GM18907 (cell line): ENCODE measurements around the gene RPL13.

Source experiments
- ATAC-seq: cut with Tn5 transposase; IDR thresholded peaks from one replicate; pipeline ENCODE4 v1.9.1; 2021; ENCODE audit warnings: mild to moderate bottlenecking, moderate library complexity; ENCODE audit not compliant: unreplicated experiment

The RPL13 gene

GRCh38 chr16:89560378-89561141 is at the start of gene RPL13:
Gene RPL13, plus strand, starts transcription at chr16:89560682. Its CDS starts 278 bp downstream, at chr16:89560960.
- ATAC-seq, result peak; percentile 87

- ATAC-seq, result no peak
Observed at GRCh38 chr16:89511374-89511773, 49.1 kb upstream of the RPL13 start.

GRCh38 chr16:89512453-89512852 is 48.0 kb upstream of the RPL13 start:
- ATAC-seq, result no peak

GRCh38 chr16:89517128-89517527 is 43.4 kb upstream of the RPL13 start:
- ATAC-seq, result no peak

- ATAC-seq, result no peak
Observed at GRCh38 chr16:89519881-89520280, 40.6 kb upstream of the RPL13 start.

GRCh38 chr16:89522287-89522686 is 38.2 kb upstream of the RPL13 start:
- no peak for ATAC-seq

- no peak for ATAC-seq
Observed at GRCh38 chr16:89523680-89524344, 36.7 kb upstream of the RPL13 start.

GRCh38 chr16:89525146-89525913 is 35.2 kb upstream of the RPL13 start:
- no peak for ATAC-seq

GRCh38 chr16:89529097-89529496 is 31.4 kb upstream of the RPL13 start:
- no peak for ATAC-seq

- no peak for ATAC-seq
Observed at GRCh38 chr16:89530401-89531381, 29.8 kb upstream of the RPL13 start.

- no peak for ATAC-seq
Observed at GRCh38 chr16:89531821-89532526, 28.5 kb upstream of the RPL13 start.

GRCh38 chr16:89534252-89534756 is 26.2 kb upstream of the RPL13 start:
- no peak for ATAC-seq

GRCh38 chr16:89536371-89536770 is 24.1 kb upstream of the RPL13 start:
- ATAC-seq, result no peak

- no peak for ATAC-seq
Observed at GRCh38 chr16:89536886-89537548, 23.5 kb upstream of the RPL13 start.

GRCh38 chr16:89537549-89537925 is 22.9 kb upstream of the RPL13 start:
- ATAC-seq, result no peak

GRCh38 chr16:89538286-89538685 is 22.2 kb upstream of the RPL13 start:
- ATAC-seq, result no peak

- ATAC-seq, result no peak
Observed at GRCh38 chr16:89540557-89540956, 19.9 kb upstream of the RPL13 start.

GRCh38 chr16:89541792-89542191 is 18.7 kb upstream of the RPL13 start:
- ATAC-seq, result no peak

- ATAC-seq, result no peak
Observed at GRCh38 chr16:89544113-89544512, 16.4 kb upstream of the RPL13 start.
